GM19239 (cell line): ENCODE measurements around the gene FRMPD1.
A peak's percentile ranks its signal among the peaks of the same experiment; 100 is the strongest.
"Not testable (repeated sequence)": the region's sequence is repeated elsewhere in the genome, so short reads cannot be mapped to it uniquely, and the experiment has no call there.

Experiments used
- DNase-seq: peaks from one replicate; pipeline ENCODE4 v3.0.0; 2011; ENCODE audit warnings: low spot score; ENCODE audit not compliant: insufficient read length
- FAIRE-seq: peaks from 2 replicates; lab custom pipeline; 2011; peaks lifted over from hg19 to GRCh38; lab: Jason Lieb, UNC

FRMPD1 gene, protein sequence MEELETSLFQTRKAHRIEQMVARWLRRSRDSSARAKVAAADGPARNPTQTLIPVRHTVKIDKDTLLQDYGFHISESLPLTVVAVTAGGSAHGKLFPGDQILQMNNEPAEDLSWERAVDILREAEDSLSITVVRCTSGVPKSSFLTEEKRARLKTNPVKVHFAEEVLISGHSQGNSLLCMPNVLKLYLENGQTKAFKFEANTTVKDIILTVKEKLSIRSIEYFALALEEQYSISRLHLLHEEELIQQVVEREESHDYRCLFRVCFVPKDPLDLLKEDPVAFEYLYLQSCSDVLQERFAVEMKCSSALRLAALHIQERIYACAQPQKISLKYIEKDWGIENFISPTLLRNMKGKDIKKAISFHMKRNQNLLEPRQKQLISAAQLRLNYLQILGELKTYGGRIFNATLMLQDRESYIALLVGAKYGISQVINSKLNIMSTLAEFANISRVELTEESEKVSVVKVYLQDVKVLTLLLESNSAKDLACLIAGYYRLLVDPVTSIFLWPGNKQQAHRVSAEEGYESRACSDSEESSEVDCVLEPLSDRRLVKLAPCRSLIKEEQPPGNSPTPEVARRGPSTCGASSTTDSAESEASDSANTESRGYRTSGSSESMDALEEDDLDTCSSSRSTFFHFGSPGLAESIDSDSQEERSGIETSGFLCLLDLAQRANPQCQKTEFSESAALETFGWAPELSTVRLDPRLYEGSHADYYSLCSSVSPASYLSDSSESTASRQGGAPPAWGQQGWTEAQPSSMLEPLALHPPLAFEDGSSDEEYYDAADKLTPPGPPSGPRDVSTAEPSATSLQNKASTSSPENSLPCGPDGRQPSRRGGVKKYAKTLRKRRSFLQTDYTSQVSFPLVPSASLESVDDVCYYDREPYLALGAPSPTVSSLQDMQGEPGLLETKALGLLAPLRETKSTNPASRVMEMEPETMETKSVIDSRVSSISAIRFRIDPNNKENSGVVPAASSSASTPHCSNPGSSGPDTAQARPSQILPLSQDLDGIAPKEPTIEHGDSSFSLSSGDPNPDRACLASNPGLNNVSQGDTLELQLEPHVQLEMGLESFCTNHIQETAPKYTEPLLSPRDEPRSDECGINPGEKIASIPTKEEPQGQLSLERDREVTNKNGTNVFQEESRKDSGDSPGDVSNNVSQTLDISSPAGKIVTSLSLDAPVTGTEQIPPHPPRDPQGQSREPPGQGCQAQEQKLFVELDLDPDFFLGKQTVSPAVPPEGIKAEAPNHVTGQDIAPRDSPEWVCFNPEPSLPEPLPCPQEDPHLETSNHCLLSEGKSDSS (N-terminal part only)

DNA sequence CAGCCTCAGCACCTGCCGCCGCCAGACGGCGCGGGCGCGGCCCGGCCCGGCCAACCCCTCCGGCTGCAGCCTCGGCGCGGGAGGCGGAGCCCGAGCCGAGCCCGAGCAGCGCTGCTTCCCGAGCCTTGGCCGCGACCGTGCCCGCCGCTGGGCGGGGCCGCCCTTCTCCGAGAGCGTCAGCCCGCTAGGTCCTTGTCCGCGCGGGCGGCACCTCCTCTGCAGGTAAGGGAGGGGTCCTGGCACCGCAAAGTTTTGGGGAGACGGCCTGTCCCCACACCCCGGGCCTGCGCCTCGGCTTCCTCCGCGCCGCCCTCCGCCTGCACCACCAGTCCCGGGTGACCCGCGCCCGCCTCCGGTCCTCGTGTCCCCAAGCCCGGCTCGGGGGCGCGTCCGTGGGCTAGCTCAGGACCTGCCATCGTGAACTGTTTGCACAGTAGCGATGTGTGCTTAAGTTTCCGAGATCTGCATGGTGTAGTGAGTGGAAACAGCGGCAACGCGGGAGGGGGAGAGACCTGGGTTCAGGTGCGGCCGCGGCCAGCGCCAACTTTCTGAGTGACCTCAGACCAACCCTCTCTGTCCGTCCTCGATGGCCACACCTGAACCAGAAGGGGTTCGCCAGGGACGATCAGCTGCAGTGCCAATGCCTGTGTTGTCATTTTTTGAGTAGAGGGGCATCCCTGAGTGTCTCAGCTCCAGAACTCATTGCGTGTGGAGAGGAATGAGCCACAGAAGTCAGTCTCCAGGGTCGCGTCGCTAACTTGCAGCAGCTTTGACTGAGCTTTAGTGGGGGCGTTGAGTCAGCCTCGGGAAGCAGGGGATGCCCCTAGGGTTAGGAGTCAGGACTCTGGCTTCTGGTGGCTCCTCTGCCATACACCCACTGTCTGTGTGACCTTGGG, at the start of gene FRMPD1:
TSS of gene FRMPD1 (plus strand) at position 82 of the 896 bp plus-strand sequence. CDS start 41,688 bp downstream, outside the sequence.
- FAIRE-seq (no peak), DNase-seq (peak; percentile 65)

- FAIRE-seq, DNase-seq: not testable (repeated sequence)
Observed at GRCh38 chr9:37602061-37602460, 48.7 kb upstream of the FRMPD1 start.

DNA sequence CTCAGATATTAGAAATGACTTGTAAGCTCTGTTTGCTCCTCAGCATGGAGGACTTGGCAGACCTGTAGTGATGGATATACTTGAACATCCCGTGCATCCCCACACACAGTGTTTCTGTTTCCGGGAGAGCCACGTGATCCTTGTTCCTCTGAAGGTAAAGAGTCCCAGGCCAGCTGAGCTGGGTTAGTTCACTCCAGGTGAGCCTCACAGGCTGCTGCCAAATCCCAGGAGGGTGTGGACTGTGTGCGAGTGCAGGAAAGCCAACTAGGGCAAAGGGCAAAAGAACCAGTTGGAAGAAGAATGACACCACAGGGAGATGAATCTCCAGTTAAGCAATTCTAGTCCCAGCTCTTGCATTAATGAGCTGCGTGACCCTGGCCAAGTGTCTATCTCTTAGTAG, 47.9 kb upstream of the FRMPD1 start:
- FAIRE-seq, result no peak
- no peak for DNase-seq

DNA sequence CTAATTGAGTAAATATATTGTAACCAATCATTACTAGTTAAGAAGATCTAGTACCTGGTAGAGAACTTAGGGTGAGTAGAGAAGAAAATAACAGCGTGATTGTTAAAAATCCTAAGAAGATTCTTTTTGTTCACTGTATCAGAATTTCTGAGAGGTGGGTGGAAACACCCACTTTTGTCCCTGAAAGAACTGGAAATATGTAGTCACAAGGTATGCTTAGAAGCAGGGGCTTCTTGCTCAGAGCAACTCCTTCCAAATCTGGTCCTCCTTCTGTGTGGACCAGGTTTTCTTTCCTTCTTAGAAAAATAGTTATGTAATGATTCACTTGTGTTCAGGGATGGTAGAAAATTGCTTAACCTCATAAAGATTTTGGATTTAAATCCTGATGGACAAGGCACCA, 46.5 kb upstream of the FRMPD1 start:
- FAIRE-seq (no peak), DNase-seq (no peak)

DNA sequence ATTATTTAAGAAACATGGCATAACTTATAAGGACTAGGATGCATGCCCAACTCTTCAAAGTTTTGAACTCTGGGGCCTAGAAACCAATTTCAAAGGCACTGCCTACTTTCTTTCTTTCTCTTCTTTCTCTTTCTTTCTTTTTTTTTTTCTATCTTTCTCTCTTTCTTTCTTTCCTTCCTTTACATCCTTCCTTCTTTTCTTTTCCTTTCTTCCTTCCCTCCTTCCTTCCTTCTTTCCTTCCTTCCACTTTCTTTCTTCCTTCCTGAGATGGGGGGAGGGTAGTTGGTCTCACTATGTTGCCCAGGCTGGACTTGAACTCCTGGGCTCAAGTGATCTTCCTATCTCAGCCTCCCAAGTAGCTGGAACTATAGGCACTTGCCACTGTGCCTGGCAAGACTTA, 42.5 kb upstream of the FRMPD1 start:
- no peak for FAIRE-seq

GRCh38 chr9:37609735-37610397, 40.9 kb upstream of the FRMPD1 start:
- DNase-seq, result no peak

More for the DNA sequence above, 42.5 kb upstream of the FRMPD1 start:
- no peak for DNase-seq

GRCh38 chr9:37611014-37611413, 39.7 kb upstream of the FRMPD1 start:
- DNase-seq (no peak), FAIRE-seq (no peak)

More at GRCh38 chr9:37609735-37610397, 40.9 kb upstream of the FRMPD1 start:
- no peak for FAIRE-seq

- no peak for DNase-seq
- FAIRE-seq, result no peak
Observed at GRCh38 chr9:37611961-37612360, 38.8 kb upstream of the FRMPD1 start.

DNA sequence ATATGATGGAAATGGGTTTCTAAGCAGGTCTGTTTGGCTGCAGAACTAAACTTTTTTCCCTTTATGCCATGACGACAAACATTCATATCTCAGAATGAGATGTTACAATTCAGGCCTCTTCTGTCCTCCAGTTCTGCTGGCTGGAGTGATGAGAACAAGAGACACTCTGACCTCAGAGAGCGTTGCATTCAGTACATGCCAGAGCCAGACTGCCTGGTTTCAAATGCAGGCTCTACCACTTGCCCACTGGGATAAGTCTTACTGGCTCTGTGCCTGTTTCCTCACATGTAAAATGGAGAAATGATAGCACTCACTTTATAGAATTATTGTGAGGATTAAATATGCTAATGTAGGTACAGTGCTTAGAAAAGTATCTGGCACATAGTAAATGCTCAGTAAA, 33.6 kb upstream of the FRMPD1 start:
- no peak for DNase-seq
- no peak for FAIRE-seq

DNA sequence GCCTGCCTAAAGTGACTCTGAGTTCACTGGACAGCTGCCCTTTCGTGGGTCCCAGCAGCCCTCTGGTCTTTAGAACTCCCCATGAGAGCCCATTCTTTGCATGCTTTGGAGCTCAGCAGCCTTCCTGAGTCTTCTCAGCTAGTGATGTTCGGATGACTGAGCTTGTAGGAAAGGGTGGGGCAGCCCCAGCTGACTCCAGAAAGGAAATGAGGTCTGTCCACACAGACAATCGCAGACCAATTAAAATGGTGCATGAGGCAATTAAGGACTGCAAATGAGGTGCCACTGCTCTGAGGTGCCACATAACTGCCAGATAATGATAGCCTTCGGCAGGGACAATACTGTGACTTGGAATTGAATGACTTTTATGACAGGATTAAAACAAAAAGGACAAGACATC, 32.9 kb upstream of the FRMPD1 start:
- FAIRE-seq (no peak), DNase-seq (no peak)

GRCh38 chr9:37618817-37619216, 31.9 kb upstream of the FRMPD1 start:
- no peak for DNase-seq
- no peak for FAIRE-seq

DNA sequence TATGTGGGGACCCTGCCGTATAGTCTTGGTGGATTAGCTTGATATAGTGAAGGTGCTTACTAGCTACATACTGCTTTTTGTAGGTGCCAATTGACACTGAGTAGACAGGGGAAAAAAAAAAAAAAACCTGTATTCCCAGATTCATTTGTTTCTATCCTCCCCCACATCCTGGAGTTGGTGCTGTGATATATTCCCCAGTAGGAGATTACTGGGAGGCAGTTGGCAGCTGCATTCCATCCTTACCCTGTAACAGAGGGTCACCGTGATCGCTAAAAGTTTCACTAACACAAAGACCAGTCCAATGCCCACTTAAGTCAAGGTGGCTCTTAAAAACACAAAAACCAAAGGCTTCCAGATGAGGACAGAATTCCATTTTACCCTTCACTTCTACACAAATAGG, 30.9 kb upstream of the FRMPD1 start:
- DNase-seq (no peak), FAIRE-seq (no peak)

DNA sequence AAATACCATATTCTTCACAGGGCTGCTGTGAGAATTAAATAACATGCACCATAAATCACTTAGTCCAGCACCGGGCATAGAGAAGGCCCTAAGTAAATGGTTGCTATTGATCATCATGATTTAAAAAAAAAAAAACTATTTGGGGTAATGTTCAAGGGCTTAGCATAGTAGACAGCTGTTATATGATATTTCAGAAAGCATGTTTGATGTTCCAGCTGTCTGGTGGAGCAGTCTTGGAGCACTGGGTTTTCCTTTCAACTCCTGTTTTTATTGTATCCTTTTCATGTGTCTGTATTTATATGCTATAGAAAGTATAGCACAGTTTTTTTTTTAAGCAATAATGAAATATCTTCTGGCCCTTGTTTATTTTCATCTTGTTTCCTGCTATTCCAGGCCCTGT, 30.4 kb upstream of the FRMPD1 start:
- FAIRE-seq (no peak), DNase-seq (no peak)

- DNase-seq (no peak), FAIRE-seq (no peak)
Observed at GRCh38 chr9:37621273-37622121, 29.3 kb upstream of the FRMPD1 start.

- DNase-seq (no peak), FAIRE-seq (no peak)
Observed at GRCh38 chr9:37622462-37622861, 28.3 kb upstream of the FRMPD1 start.

GRCh38 chr9:37623267-37623666, 27.5 kb upstream of the FRMPD1 start:
- FAIRE-seq, result no peak
- no peak for DNase-seq

GRCh38 chr9:37624073-37624472, 26.7 kb upstream of the FRMPD1 start:
- DNase-seq, result no peak
- FAIRE-seq, result no peak
